GM12892 (cell line): Measurements from ENCODE around the gene SPI1.

ENCODE experiments used
- POLR2A ChIP-seq: IDR thresholded peaks from 2 replicates; pipeline ENCODE4 v1.6.1; 2011; ENCODE audit warnings: low read depth, low read length, control low read depth
- POLR2AphosphoS5 ChIP-seq: IDR thresholded peaks from 2 replicates; pipeline ENCODE4 v1.6.1; 2011; ENCODE audit warnings: low read depth, low read length, control low read depth
- TAF1 ChIP-seq: IDR thresholded peaks from 2 replicates; pipeline ENCODE4 v1.6.1; 2011; ENCODE audit warnings: low read depth, mild to moderate bottlenecking, control low read depth, low read length, borderline replicate concordance

DNA sequence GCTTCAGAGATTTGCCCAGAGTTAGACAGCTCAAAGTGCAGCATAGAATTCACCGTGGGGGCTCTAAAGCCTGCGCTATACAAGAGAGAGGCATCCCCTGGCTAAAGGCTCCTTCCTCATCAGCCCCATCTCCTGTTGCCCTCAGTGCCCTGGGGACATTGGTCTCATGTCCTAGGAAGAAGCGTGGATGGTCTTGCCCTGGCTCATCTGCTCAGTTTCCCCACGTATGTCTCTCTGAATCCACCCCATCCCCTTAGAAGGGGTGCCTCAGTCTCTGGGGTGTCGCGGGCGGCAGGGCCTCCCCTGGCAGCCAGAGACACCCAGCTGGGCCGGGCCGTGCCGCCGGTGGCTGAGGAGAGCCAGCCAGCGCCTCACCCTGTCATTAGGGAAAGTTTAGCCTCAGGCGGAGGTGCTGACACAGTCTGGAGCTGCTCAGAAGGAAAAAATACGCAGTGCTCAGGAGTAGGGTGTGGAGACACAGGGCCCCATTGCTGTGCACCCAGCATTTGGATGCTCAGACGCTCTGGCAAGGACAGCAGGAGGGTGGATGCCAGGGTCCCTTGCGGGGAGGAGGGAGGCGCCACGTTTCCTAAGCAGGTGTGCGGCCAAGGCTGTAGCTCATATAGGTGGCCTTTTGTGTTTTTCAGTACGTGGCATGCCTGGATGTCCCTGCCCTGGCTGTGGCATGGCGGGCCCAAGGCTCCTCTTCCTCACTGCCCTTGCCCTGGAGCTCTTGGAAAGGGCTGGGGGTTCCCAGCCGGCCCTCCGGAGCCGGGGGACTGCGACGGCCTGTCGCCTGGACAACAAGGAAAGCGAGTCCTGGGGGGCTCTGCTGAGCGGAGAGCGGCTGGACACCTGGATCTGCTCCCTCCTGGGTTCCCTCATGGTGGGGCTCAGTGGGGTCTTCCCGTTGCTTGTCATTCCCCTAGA, 31.4 kb upstream of the SPI1 start:
- no peak for TF ChIP-seq TAF1
- TF ChIP-seq POLR2A: no peak
- no peak for TF ChIP-seq POLR2AphosphoS5
